Endometrial microvascular endothelial cells (primary cell): Measurements from ENCODE around the gene FBXO11. TPM values are rescaled to one million over a fixed set of nuclear protein-coding genes. Genes with fewer than 3 reads are reported as not detected.
"Not testable (repeated sequence)": the region's sequence is repeated elsewhere in the genome, so short reads cannot be mapped to it uniquely, and the experiment has no call there.

Source experiments
- in situ Hi-C: cut with HindIII; loops from 2 replicates; pipeline ENCODE4 v1.10.0; 2017; ENCODE audit warnings: low sequenced_read_pairs, low pct_unique_long_range_greater_than_20kb; ENCODE audit errors: inconsistent ontology term
- total RNA-seq: library from RNA; depleted of rRNA; stranded (reverse); fragments of >200 nt; gene quantifications from one replicate; pipeline ENCODE4 v1.2.3, GENCODE V29; 2015; ENCODE audit errors: inconsistent ontology term

FBXO11 gene
- total RNA-seq, 1 donor from 2014 or later: 45.9 TPM

DNA sequence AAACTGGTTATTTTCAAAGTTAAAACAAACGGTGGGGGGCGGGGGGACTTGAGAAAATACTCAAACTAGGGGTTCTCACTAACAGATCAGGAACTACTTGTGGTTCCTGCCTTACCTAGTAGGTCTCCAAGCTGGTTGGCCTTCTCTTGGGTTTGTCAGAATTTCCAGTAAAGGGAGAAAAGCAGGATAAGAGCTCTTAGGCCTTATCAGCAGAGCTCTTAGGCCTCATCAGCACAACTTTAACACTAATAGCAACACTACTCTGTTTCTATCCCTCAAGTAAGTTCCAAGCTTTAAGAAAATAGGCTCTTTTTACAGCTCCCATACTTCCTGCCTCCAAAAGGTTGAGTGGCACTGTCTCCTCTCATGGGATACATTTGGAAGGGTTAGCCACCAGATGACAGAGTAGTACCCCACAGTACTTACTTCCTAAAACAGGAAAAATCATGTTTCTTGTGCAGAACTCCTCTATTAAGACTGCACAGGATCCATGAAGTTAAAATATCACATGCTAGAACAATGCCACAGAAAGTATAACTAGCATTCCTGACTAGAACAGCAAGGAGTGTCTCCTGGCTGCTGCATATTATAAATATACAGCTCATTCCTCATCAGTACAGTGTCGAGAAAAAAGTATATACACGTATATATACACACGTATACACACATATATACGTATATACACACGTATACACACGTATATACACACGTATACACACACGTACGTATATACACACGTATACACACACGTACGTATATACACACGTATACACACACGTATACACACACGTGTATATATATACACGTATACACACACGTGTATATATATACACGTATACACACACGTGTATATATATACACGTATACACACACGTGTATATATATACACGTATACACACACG is 6.1 kb downstream of the FBXO11 start:
- in situ Hi-C loops: no loop called here

DNA sequence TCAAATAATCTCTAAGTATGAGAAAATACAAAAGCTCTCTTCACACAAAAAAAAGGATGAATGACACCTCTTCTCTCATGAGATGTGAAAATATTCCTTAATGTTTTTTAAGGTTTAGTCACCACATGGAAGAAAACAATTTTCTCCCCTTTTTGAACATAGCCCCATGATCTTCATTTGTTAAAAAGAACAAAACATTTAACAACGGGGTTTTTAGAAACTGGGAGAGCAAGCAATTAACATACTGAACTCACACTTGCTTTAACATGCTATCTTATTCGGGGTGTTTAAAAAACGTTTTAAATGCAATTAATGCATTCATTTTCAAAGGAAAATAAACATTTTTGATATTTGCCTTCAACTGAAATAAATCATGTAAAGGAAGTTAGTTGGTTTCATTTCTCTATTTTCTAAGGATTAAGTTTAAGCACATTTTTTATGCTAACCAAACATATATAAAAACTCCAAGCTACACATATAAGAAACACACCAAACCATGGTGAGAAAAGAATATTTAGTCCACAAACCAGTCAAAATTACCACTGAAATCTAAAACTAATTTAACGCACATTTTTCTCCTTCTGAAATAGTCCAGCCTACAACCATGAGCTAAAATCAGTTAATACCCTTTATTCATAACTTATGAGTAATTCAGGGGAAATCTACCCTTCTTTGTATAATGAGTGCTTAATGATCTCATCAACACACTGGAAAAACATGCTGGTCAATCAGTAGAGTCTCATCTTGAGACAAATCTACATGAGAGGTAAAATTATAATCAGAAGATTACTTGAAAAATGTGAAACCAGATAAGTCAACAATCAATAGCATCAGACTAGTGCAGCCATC is 8.2 kb downstream of the FBXO11 start:
- in situ Hi-C loops: no loop called here

DNA sequence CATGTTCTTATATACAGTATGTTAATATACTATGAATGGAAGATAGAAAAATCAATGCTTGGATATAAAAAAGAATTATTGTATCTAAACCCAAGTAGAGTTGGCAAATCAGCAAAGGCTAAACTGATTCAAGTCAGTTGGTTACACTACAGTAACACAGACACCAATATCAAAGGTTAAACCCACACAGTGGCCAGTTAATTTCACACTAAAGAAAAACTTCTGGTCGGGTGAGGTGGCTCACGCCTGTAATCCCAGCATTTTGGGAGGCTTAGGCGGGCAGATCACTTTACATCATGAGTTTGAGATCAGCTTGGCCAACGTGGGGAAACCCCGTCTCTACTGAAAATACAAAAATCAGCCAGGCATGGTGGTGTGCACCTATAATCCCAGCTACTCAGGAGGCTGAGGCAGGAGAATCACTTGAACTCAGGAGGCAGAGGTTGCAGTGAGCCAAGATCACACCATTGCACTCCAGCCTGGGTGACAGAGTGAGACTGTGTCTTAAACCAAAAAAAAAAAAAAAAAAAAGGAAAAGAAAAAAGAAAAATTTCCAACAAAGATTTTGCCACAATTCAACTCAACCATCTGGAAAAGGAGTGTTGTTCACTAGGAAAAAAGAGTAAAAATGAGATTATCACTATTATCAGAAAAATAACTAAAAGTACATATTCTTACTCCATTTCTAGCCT is 9.0 kb downstream of the FBXO11 start:
- in situ Hi-C loops: not testable (repeated sequence)

- in situ Hi-C loops: no loop called here
Observed at GRCh38 chr2:47896450-47896968, 9.8 kb downstream of the FBXO11 start.

- in situ Hi-C loops: no loop called here
Observed at GRCh38 chr2:47893771-47894170, 12.5 kb downstream of the FBXO11 start.

GRCh38 chr2:47892338-47892730 is 14.0 kb downstream of the FBXO11 start:
- in situ Hi-C loops: no loop called here

DNA sequence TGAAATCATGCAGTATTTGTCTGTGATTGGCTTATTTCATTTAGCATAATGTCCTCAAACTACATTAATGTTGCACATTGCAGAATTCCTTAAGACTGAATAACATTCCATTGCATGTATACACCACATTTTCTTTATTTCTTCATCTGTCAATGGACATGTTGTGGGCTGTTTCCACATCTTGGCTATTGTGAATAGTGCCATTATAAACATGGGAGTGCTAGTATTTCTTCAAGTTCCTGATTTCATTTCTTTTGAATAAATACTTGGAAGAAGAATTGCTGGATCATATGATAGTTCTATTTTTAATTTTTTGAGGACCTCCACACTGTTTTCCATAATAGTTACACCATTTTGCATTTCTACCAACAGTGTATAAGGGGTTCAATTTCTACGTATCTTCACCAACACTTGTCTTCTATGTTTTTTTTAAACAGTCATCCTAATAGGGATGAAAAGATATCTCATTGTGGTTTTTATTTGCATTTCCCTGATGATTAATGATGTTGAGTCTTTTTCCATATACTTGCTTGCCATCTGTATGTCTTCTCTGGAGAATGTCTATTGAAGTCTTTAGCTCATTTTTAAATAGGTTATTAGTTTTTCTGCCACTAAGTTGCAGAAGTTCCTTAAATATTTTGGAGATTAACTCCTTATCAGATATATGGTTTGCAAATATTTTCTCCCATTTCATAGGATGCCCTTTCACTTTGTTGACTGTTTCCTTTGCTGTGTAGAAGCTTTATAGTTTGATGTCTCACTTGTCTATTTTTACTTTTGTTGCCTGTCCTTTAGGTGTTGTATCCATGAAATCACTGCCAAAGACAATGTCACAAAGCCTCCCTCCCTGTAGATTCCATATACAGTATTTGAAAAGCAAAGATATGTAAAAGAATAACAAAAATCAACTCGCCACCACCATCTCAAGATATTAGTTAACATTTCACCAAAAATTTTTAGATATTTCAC is 14.6 kb downstream of the FBXO11 start:
- in situ Hi-C loops: no loop called here

- in situ Hi-C loops: no loop called here
Observed at GRCh38 chr2:47890711-47891368, 15.5 kb downstream of the FBXO11 start.

- in situ Hi-C loops: no loop called here
Observed at GRCh38 chr2:47888581-47889280, 17.6 kb downstream of the FBXO11 start.

DNA sequence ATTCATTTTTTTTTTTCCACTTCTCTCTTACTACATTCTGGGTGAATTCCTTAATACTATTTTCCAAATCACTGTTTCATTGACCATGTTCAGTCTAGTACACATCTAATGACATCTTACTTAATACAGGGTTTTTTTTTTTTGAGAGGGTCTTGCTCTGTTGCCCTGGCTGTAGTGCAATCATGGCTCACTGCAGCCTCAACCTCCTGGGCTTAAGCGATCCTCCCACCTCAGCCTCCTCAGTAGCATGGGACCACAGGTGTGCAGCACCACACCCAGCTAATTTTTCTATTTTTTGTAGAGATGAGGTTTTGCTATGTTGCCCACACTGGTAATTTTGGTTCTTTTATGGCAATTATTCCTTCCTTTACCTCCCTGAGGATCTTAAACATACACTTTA is 29.4 kb downstream of the FBXO11 start:
- in situ Hi-C loops: no loop called here

DNA sequence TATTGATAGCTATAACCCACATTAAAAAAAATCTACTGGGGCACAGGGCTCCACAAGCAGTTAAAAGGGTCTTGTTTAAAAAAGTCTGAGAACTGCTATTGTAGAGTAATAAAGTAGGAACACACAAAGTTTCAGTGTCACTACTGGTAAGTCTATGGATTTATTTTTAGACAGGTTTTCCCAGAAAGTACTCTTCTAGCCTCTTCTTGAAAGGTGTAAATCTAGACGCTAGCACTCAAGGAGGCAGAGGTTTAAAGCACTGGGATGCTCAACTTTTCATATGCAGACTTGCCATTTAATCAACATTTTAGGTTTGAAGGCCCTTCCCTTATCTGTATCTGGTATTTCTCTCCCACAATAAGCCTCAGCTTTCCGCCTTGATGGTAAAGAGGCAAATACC is 33.4 kb downstream of the FBXO11 start:
- in situ Hi-C loops: no loop called here

DNA sequence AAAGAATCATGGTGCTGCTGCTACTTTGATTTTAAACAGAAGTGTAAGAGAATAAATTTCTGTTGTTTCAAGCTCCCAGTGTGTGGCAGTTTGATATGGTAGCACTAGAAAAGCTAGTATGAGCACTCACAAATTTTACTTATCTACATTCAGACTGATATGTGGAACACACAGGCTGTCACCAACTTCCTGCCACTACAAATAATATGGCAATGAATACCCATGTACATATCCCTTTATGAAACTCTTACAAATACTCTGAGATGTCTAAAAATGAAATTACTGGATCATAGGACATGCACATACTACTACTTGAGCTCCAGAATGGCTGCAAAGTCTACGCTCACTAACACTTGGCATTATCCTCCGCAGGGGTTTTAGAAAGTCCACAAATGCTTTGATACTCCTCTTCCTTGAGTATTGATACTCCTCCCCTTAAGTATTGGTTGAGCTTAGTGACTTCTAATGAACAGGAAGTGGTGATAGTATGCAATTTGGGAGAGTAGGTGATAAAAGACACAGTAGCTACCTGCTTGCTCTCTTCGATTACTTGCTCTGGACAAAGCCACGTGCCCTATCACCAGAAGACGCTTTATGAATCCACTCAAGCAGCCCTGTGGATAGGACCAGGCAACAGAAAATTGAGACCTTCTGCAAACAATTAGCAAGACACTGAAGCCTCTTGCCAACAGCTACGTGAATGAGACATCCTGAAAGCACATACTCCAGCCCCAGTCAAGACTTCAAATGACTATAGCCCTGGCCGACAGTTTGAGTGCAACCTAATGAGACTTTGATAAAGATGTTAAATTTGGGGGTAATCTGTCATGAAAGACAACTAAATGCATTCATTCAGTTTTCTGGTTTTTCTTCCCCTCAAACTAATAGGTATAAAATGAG is 35.4 kb downstream of the FBXO11 start:
- in situ Hi-C loops: no loop called here

- in situ Hi-C loops: no loop called here
Observed at GRCh38 chr2:47869859-47870595, 36.3 kb downstream of the FBXO11 start.

GRCh38 chr2:47868611-47869352 is 37.5 kb downstream of the FBXO11 start:
- in situ Hi-C loops: no loop called here

DNA sequence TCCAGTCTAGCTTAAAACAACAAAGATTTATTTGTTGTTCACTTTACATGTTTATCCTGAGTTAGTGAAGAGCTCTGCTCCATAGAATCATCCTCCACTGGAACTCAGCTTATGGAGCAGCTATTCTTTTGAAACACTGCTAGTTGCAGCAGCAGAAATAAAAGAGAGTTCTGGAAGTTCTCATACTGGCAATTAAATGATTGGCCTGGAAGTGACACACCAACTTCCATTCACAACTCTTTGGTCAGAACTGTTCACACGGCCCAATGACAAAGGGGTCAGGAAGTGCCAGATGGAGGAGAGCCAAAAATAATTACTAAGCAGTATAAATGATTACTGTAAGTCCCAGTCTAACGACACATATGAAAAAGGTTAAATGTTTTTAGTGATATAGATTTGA is 39.1 kb downstream of the FBXO11 start:
- in situ Hi-C loops: no loop called here
